Suppressor macrophage (primary cell): ENCODE data around the gene RNLS.

Experiments used
- DNase-seq, 4 experiments: peaks; one replicate each; pipeline ENCODE4 v3.0.0-alpha.2; 2020 to 2022

RNLS gene

DNA sequence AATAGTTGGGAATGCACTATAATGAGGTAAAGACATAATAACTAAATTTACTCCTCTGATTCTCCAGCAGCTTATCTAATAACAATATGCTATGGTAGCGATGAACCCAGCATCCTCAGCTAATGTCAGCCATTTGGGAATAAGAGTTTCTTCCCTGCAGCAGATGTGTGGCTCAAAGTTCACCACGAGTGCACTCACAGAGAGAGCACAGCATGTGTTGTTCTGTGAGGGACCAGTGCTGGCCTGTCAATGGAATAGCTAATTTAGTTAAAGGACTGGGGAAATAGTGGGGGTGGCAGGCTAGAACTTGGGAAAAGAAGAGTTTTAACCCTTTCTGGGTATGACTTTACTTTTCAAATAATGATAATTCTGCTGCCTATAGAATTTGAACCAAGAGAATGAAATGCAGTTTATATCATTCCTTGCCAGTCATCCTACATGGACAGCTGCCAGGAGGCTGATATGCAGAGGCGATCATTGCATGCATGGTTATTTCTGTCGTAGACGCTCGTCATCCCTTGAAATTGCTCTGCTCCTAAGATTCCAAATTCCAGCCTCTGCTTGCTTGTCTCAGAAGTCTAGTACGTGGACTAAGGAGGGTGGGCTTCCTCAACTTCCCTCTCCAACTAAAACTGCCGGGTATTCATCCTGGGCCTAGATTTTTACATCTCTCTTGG, 355.6 kb downstream of the RNLS start:
- peak in 3 of 4 experiments; percentile 23 to 36 (median 33) for DNase-seq

- DNase-seq = no peak
These were observed 356.2 kb downstream of the RNLS start for GRCh38 chr10:88226891-88227290.

DNA sequence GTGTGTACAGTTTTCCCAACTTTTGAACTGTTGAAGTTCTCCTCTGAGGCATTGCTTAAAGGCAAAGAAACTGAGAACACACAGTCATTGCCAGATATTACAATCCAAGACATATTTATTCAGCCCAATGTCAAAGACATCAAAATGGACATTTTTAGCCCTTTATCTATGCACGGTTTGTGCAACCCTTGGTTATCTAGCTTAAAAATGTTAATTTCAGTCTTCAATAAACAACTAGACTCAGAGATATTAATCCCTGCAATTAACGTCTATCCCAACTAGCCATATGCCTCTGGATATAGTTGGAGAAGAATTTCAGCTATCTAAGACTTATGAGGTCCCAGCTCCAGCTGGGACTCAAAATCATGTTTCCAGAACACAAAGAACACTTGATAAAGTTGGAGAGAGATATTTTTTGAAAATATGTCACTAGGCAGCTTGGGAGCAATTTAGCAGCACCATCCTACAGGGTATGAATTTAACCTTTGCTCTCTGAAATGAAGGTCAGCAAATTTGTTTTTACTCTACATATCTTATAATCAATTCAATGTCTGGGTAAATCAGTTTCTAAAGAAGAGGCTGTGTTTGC, 357.0 kb downstream of the RNLS start:
- no peak for DNase-seq
